ENCODE results near the gene LRRC53.

- no peak for TF ChIP-seq TCF12 (IDR thresholded peaks at IDR 0.05)
- no peak for TF ChIP-seq USF2 (IDR thresholded peaks at IDR 0.05; ENCODE audit: borderline replicate concordance, low read depth, low read length)
These were observed 32.3 kb downstream of the LRRC53 start for GRCh38 chr1:74480068-74480467.
